ENCODE measurements around the gene CACNA1H. TPM values are rescaled to one million over a fixed set of nuclear protein-coding genes. Genes with fewer than 3 reads are reported as not detected.

The CACNA1H gene
- 10 to 100 TPM; 30.7 to 52.0 (median 36.2) TPM for polyA plus RNA-seq (ENCODE audit: insufficient read length in 10 of 10)
- long read RNA-seq, donor 1, result 0 reads
- long read RNA-seq, donor 2, full-length matches to known transcripts, result 1 of 1 reads
- long read RNA-seq, donor 2, partial matches to known transcripts, result 0 of 1 reads
- long read RNA-seq, donor 2, other reads (novel, unspliced or antisense), result 0 of 1 reads
- long read RNA-seq, donor 3, result 0 reads
- long read RNA-seq, donor 4, result 0 reads
- long read RNA-seq, donor 5, result 0 reads
- long read RNA-seq, donor 6, result 0 reads
- long read RNA-seq, donor 7, result 0 reads
- long read RNA-seq, donor 8, result 0 reads
- long read RNA-seq, donor 9, partial matches to known transcripts, result 0 of 1 reads
- long read RNA-seq, donor 9, other reads (novel, unspliced or antisense), result 0 of 1 reads

- DNase-seq, result peak in 1 of 3 donors; percentile 31
Observed at GRCh38 chr16:1152651-1153259, at the start of gene CACNA1H. TSS of gene CACNA1H (plus strand) at chr16:1153106. CDS start at chr16:1153738, 632 bp downstream.

DNA sequence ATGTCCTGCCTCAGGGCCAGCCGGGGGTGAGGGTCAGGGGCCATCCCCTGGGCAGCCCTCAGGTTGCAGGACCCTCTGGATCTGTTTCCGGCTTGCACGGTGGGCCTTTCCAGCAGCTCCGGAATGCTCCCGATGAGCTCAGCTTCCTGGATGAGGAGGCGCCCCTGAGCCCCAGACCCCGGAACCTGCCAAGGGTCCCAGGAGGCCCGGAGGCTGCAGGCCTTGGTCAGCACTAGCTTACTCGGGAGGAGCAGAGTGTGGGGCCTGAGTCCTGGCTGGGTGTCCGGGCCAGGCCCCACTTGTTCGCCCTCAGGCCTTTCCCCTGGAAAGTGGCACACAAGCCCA, 49.3 kb upstream of the CACNA1H start:
- peak in 1 of 3 donors; percentile 51 for DNase-seq

GRCh38 chr16:1105888-1106620, 46.9 kb upstream of the CACNA1H start:
- DNase-seq, result peak in 2 of 3 donors; percentile 55 to 69

GRCh38 chr16:1106659-1107058, 46.2 kb upstream of the CACNA1H start:
- no peak for DNase-seq

- DNase-seq, result no peak
Observed at GRCh38 chr16:1107141-1107540, 45.8 kb upstream of the CACNA1H start.

DNA sequence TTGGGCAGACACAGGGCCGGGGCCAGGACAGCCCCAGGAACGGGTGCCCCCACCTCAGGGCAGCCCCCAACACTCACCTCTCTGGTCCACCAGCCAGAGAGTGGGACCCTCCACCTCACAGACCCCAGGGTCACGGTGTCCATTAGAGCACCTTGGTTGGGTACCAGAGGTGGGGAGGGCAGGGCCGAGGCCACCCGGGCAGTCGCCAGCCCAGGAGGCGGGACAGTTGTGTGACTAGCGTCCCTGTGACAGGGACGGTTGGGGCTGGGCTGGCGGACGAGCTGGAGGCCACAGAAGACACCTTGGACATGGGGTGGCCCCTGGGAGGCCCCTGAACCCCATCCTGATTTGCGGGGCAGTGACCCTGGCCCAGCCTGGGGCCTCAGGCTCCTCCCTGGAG, 45.2 kb upstream of the CACNA1H start:
- DNase-seq, result no peak

GRCh38 chr16:1108299-1109252, 44.3 kb upstream of the CACNA1H start:
- peak; percentile 24 to 55 (median 43) for DNase-seq

DNA sequence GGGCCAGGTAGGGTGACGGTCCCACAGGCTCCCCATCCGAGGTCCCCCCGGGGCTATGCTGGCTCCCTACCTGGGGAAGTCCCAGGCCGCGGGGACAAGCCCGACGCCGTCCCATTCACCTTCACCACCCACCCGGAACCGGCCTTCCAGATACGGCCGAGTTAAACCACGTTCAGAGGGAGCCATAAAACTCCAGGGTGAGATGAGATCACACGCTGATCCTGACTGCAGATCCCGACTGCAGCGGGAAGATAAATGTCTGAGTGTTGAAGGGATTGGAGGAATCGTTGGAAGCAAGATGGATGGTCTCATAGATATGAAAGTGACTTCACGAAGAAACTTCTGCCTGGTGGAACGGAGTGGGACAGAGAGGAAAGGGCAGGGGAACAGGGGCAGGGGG, 43.3 kb upstream of the CACNA1H start:
- no peak for DNase-seq

GRCh38 chr16:1112506-1113184, 40.3 kb upstream of the CACNA1H start:
- DNase-seq, result no peak

DNA sequence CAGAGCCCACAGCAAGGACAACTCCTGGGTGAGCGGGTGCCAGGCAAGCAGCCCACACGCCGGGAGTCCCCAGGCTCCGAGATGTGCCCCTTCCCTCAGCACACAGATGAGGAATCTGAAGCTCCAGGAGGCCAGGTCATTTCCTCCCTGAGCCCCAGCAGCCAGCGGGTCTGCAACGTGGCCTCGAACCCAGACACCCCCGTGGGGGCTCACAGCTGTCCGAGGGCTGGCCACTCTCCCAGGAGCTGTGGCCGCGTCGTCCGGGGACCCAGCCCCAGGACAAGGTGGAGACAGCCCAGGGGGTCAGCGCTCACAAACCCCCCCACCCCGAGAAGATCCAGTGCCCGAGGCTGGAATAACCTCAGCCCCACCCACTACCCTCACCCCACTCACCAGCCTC, 39.4 kb upstream of the CACNA1H start:
- DNase-seq, result no peak

- DNase-seq, result no peak
Observed at GRCh38 chr16:1113889-1114526, 38.9 kb upstream of the CACNA1H start.

- peak in 1 of 3 donors; percentile 48 for DNase-seq
Observed at GRCh38 chr16:1116693-1117077, 36.2 kb upstream of the CACNA1H start.

DNA sequence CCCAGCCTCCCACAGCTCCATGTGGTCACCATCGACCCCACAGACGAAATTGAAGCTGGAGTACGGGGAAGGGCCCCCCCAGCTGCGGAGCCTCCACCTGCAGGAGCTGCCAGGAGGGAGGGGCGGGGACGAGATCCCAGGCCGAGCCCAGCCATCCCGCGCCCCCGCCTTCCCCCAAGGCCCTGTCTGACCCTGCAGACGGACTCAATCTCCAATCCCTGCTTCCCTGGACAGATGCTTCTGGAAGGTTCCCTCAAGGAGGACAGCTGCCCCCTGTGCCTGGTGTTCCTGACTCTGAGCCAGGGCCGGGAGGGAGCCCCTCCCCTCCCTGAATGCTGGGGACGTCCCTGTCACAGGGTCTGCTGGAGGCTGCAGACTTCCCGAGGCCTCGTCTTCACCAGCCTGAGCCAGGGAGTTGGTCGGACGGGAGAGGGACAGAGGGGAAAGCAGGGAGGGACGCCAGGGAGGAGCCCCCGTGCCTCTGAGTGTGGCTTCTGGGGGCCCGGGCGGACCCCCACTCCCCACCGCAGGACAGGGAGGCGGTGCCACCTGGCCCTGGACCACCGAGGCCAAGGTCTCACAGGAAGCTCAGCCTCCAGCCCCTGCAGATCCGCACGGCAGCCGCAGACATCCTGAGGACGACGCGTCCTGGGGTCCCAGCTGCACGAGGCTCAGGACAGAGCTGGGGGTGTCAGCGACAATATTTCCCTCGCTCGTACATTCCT, 35.6 kb upstream of the CACNA1H start:
- DNase-seq, result peak in 1 of 3 donors; percentile 36

GRCh38 chr16:1117926-1118325, 35.0 kb upstream of the CACNA1H start:
- DNase-seq, result no peak

GRCh38 chr16:1119129-1119528, 33.8 kb upstream of the CACNA1H start:
- no peak for DNase-seq

- DNase-seq, result no peak
Observed at GRCh38 chr16:1119766-1120576, 32.9 kb upstream of the CACNA1H start.

GRCh38 chr16:1120577-1120941, 32.3 kb upstream of the CACNA1H start:
- no peak for DNase-seq

DNA sequence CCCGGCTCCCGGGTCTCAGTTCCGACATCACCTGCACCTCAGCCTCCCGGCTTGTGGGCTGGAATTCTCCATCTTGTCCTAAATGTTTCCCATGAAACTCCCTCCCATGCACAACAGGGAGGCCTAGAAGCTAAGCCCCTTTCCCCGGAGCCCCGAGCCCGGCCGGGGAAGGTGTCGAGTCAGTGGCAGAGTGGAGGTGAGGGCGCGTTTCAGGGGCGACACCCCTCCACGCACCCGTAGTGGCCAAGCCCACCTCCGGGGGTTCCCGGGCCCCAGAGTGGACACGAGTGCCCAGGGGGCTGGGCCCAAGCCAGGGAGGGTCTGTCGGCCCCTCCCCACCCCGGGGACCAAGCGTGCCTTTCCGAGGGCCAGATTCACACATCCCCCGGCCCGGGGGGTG, 31.9 kb upstream of the CACNA1H start:
- no peak for DNase-seq
